Measurements from ENCODE around the gene SLC19A2. TPM values are rescaled to one million over a fixed set of nuclear protein-coding genes. Genes with fewer than 3 reads are reported as not detected.

SLC19A2 gene
- polyA plus RNA-seq, 1 donor from 2014 or later, result 45.8 TPM

- Histone ChIP-seq H4K20me1 (ENCODE audit: insufficient read depth) (no peaks in the 10 kb centered on the region), H2AFZ (ENCODE audit: low read depth, low read length) (no peak overlapping the region), H3F3A (ENCODE audit: insufficient read depth, low read length, poor library complexity, severe bottlenecking) (no peaks in the 10 kb centered on the region), H3K9ac (ENCODE audit: low read length) (no peak overlapping the region), H3K79me2 (replicated peaks; ENCODE audit: insufficient read depth, low read length) (peaks cover 13% of the 10 kb centered on the region), H3K36me3 (ENCODE audit: insufficient read depth, low read length) (no peaks in the 10 kb centered on the region), H3K27me3 (ENCODE audit: insufficient read depth, low read depth, low read length) (no peaks in the 10 kb centered on the region), H3K9me3 (ENCODE audit: low read length) (no peaks in the 10 kb centered on the region), H3K4me3 (ENCODE audit: low read length) (no peak overlapping the region), H3K27ac (ENCODE audit: low read length) (no peak overlapping the region), H3K4me2 (ENCODE audit: low read length) (no peak overlapping the region), H3K9me2 (ENCODE audit: insufficient read depth, low read length) (no peaks in the 10 kb centered on the region)
- no peak for TF ChIP-seq POLR2AphosphoS5 (IDR thresholded peaks at IDR 0.05)
- no peak for TF ChIP-seq CTCF (IDR thresholded peaks at IDR 0.05; ENCODE audit: poor library complexity, severe bottlenecking)
- no peak for TF ChIP-seq MXI1 (conservative IDR thresholded peaks at IDR 0.05; ENCODE audit: poor library complexity, severe bottlenecking)
- no peak for TF ChIP-seq EZH2 (IDR thresholded peaks at IDR 0.05; ENCODE audit: borderline replicate concordance, insufficient read depth, low read length, poor library complexity, severe bottlenecking)
- TF ChIP-seq SMC3 (conservative IDR thresholded peaks at IDR 0.05; ENCODE audit: poor library complexity), result no peak
- no peak for TF ChIP-seq REST (IDR thresholded peaks at IDR 0.05; ENCODE audit: borderline replicate concordance)
- no peak for TF ChIP-seq RAD21 (conservative IDR thresholded peaks at IDR 0.05)
- TF ChIP-seq EP300 (conservative IDR thresholded peaks at IDR 0.05; ENCODE audit: poor library complexity, severe bottlenecking), result no peak
- no peak for TF ChIP-seq TAF1 (IDR thresholded peaks at IDR 0.05; ENCODE audit: low read depth)
Observed at GRCh38 chr1:169421309-169421708, 64.4 kb downstream of the SLC19A2 start.

- H3F3A ChIP-seq (ENCODE audit: insufficient read depth, low read length, poor library complexity, severe bottlenecking), result no peaks in the 10 kb centered on the region
- no peak for TF ChIP-seq MXI1 (conservative IDR thresholded peaks at IDR 0.05; ENCODE audit: poor library complexity, severe bottlenecking)
Observed at GRCh38 chr1:169414952-169415351, 70.8 kb downstream of the SLC19A2 start.

More at GRCh38 chr1:169414952-169415351, 70.8 kb downstream of the SLC19A2 start:
- no peak overlapping the region for H3K4me3 ChIP-seq (ENCODE audit: low read length)
- no peaks in the 10 kb centered on the region for H3K9me3 ChIP-seq (ENCODE audit: low read length)
- H2AFZ ChIP-seq (ENCODE audit: low read depth, low read length), result no peak overlapping the region
- H3K9ac ChIP-seq (ENCODE audit: low read length), result no peak overlapping the region
- H3K27ac ChIP-seq (ENCODE audit: low read length), result no peak overlapping the region
- H3K4me2 ChIP-seq (ENCODE audit: low read length), result no peak overlapping the region
- H4K20me1 ChIP-seq (ENCODE audit: insufficient read depth), result no peaks in the 10 kb centered on the region
- no peaks in the 10 kb centered on the region for H3K79me2 ChIP-seq (replicated peaks; ENCODE audit: insufficient read depth, low read length)
- H3K27me3 ChIP-seq (ENCODE audit: insufficient read depth, low read depth, low read length), result no peaks in the 10 kb centered on the region
- H3K9me2 ChIP-seq (ENCODE audit: insufficient read depth, low read length), result no peaks in the 10 kb centered on the region
- H3K36me3 ChIP-seq (ENCODE audit: insufficient read depth, low read length), result no peaks in the 10 kb centered on the region

Small RNA genes lying within 50 kb of the gene (small RNA-seq; reads per million reads assigned to genes)
- 0 reads per million in 3 experiments for gene AL021068.2

Other genes with a start within 250 kb of the SLC19A2 start
- gene NME7, start 118.1 kb downstream of the SLC19A2 start, polyA plus RNA-seq, result 41.6 and 42.4 TPM in 2 replicates
- gene BLZF1, start 117.7 kb downstream of the SLC19A2 start, polyA plus RNA-seq, result 19.9 and 22.0 TPM in 2 replicates
- 11.2 and 14.7 TPM in 2 replicates for gene CCDC181, start 58.5 kb downstream of the SLC19A2 start, polyA plus RNA-seq
- 0.10 TPM in 1 of 2 replicates, not detected in the other for gene F5, start 100.5 kb upstream of the SLC19A2 start, polyA plus RNA-seq
- not detected in 2 replicates for gene SELP, start 144.2 kb upstream of the SLC19A2 start, polyA plus RNA-seq
- gene SELL, start 225.7 kb upstream of the SLC19A2 start, polyA plus RNA-seq, result not detected in 2 replicates
- not detected in 2 replicates for gene SELE, start 248.1 kb upstream of the SLC19A2 start, polyA plus RNA-seq